Gastrocnemius medialis (tissue), 4 donors: ENCODE results near the gene RXYLT1. TPM values are rescaled to one million over a fixed set of nuclear protein-coding genes. Genes with fewer than 3 reads are reported as not detected.

Source experiments
- ATAC-seq, 2 donors: fragments of 150-250 bp; one replicate each; pipeline ENCODE4 v1.9.1; 2016
- DNase-seq, 2 donors: peaks; one replicate each; pipeline ENCODE4 v3.0.0-alpha.2; 2019
- H3K27ac ChIP-seq, 4 donors: fragments of 200-600 bp; sonication (generic); 1 replicate in 1 of 4; 2 replicates in 3 of 4; pipeline ENCODE4 v1.5.1; 2016 to 2018; ENCODE audit warnings: mild to moderate bottlenecking in 2 of 4, moderate library complexity in 1 of 4
- H3K27me3 ChIP-seq, 3 donors: fragments of 200-600 bp; sonication (generic) in 2 of 3; 1 replicate in 1 of 3; 2 replicates in 2 of 3; pipeline versions ENCODE4 v1.5.1 to v1.6.0; 2016 to 2019; ENCODE audit warnings: mild to moderate bottlenecking in 1 of 3, moderate library complexity in 1 of 3
- H3K36me3 ChIP-seq, 2 donors: fragments of 200-600 bp; sonication (generic) in 1 of 2; one replicate each; pipeline ENCODE4 v1.5.1; 2017 to 2018
- H3K4me1 ChIP-seq, 2 donors: fragments of 200-600 bp; sonication (generic) in 1 of 2; one replicate each; pipeline ENCODE4 v1.5.1; 2016 to 2017; ENCODE audit warnings: mild to moderate bottlenecking in 2 of 2
- H3K4me3 ChIP-seq, 4 donors: fragments of 200-600 bp; sonication (generic) in 3 of 4; 1 replicate in 1 of 4; 2 replicates in 3 of 4; pipeline ENCODE4 v1.5.1; 2016 to 2019; ENCODE audit warnings: mild to moderate bottlenecking in 2 of 4
- H3K9me3 ChIP-seq, 3 donors: fragments of 200-600 bp; sonication (generic) in 2 of 3; 1 replicate in 1 of 3; 2 replicates in 2 of 3; pipeline ENCODE4 v1.5.1; 2016 to 2019
- POLR2A ChIP-seq, 2 donors: fragments of 450-650 bp; IDR thresholded peaks; one replicate each; pipeline ENCODE4 v1.6.1; 2017; ENCODE audit warnings: antibody characterized with exemption in 2 of 2, mild to moderate bottlenecking in 2 of 2, moderate library complexity in 2 of 2
- in situ Hi-C, 4 donors: fragments of 200-750 bp; cut with MboI; loops; one replicate each; pipeline versions ENCODE4 v1.15.0 to v1.8.0; 2017; ENCODE audit warnings: low sequenced_read_pairs in 4 of 4
- intact Hi-C: fragments of 100-400 bp; cut with DNase I; formaldehyde crosslinking; loops from one replicate; pipeline ENCODE4 v1.15.1; 2023; ENCODE audit warnings: low total_unique reads
- total RNA-seq, 4 donors: library from RNA; depleted of rRNA; stranded (reverse); fragments of >200 nt; gene quantifications; one replicate each; pipeline versions ENCODE4 v1.1.0 to v1.2.3, GENCODE V29; 2016
- TF ChIP-seq, protein P1 (sequence below), 5 experiments: fragments of 450-650 bp in 3 of 5; fragments of 200-600 bp in 2 of 5; sonication (generic) in 2 of 5; IDR thresholded peaks in 4 of 5; conservative IDR thresholded peaks in 1 of 5; 1 replicate in 4 of 5; 2 replicates in 1 of 5; pipeline ENCODE4 v1.5.1; 2016 to 2019; ENCODE audit warnings: antibody characterized with exemption in 5 of 5, mild to moderate bottlenecking in 3 of 5, moderate library complexity in 3 of 5

RXYLT1 gene
- total RNA-seq, 4 donors from 2014 or later: 9.4 to 16.5 (median 14.1) TPM

DNA sequence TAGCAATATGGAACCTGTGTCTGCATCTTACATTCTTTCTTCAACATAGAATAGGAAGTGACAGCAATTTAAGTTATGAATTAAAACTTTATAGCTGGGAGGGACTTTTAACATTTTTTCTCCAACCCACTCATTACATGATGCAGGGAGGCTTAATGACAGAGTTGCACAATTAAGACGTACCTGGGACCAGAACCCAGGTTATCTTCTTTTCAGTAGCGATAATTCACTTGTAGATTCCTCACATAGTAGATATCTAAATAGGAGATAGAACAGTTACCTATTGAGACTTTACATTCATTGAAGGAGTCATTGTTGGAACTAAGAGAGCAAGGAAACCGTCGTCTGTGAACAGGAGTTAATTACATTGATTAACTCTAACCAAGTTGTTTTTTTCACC is 69.9 kb downstream of the RXYLT1 start:
- no peaks in the 10 kb centered on the region for H3K9me3 ChIP-seq
- ATAC-seq (no peak), DNase-seq (no peak)
- no peaks in the 10 kb centered on the region for H3K36me3 ChIP-seq
- no peaks in the 10 kb centered on the region for H3K27me3 ChIP-seq
- in situ Hi-C loops (loop anchor here in 2 of 4 donors (10.0 to 25.0 kb wide), 2 partner anchors 335 to 538 kb away; partner anchors contain the start of gene C12orf56 (in 1 of the 2)), intact Hi-C loops (no loop called here)
- no peak for TF ChIP-seq POLR2A (IDR thresholded peaks at IDR 0.05)
- TF ChIP-seq, protein P1, sequence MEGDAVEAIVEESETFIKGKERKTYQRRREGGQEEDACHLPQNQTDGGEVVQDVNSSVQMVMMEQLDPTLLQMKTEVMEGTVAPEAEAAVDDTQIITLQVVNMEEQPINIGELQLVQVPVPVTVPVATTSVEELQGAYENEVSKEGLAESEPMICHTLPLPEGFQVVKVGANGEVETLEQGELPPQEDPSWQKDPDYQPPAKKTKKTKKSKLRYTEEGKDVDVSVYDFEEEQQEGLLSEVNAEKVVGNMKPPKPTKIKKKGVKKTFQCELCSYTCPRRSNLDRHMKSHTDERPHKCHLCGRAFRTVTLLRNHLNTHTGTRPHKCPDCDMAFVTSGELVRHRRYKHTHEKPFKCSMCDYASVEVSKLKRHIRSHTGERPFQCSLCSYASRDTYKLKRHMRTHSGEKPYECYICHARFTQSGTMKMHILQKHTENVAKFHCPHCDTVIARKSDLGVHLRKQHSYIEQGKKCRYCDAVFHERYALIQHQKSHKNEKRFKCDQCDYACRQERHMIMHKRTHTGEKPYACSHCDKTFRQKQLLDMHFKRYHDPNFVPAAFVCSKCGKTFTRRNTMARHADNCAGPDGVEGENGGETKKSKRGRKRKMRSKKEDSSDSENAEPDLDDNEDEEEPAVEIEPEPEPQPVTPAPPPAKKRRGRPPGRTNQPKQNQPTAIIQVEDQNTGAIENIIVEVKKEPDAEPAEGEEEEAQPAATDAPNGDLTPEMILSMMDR (IDR thresholded peaks at IDR 0.05 in 4 of 5, conservative IDR thresholded peaks at IDR 0.05 in 1 of 5): no peak
- no peak overlapping the region for H3K27ac ChIP-seq
- peaks cover 4 to 7% of the 10 kb centered on the region in 2 donors for H3K4me1 ChIP-seq
- H3K4me3 ChIP-seq: no peak overlapping the region

DNA sequence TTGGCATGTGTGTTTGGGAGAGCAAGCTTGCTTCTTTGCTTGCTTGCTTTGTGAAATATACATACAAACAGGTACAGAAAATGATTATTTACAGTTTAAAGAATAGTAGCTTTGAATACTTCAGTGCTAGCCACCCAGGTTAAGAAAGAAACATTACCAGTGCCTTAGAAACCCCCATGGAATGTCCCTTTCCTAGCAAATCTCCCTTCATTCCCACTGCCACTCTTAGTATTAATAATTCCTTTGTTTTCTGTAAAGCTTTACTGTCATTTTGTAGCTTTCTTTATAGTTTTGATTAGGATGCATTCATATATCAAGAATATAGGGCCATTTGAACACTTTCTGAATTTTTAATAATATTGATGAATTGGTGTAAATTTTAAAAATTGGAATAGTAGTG is 74.3 kb downstream of the RXYLT1 start:
- intact Hi-C loops: no loop called here
- H3K4me3 ChIP-seq: no peak overlapping the region
- TF ChIP-seq POLR2A (IDR thresholded peaks at IDR 0.05): no peak
- TF ChIP-seq, protein P1 (IDR thresholded peaks at IDR 0.05 in 4 of 5, conservative IDR thresholded peaks at IDR 0.05 in 1 of 5): no peak
- no peaks in the 10 kb centered on the region for H3K9me3 ChIP-seq
- no peaks in the 10 kb centered on the region for H3K36me3 ChIP-seq
- H3K4me1 ChIP-seq: no peaks in the 10 kb centered on the region
- in situ Hi-C loops: no loop called here
- no peak for ATAC-seq
- no peak overlapping the region for H3K27ac ChIP-seq
- no peaks in the 10 kb centered on the region for H3K27me3 ChIP-seq
- no peak for DNase-seq

DNA sequence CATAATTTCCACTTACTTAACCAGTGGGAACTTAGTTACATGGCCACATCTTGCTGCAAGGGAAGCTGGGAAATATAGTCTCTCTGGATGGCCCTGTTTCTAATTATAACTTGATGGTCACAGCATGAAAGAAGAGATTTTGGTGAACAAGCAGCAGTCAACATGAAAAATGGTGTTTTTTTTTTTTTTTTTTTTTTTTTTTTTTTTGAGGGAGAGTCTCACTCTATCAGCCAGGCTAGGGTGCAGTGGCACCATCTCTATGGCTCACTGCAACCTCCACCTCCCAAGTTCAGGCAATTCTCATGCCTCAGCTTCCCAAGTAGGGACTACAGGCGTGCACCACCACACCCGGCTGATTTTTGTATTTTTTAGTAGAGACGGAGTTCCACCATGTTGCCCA is 75.6 kb downstream of the RXYLT1 start:
- Histone ChIP-seq H3K27me3 (no peaks in the 10 kb centered on the region), H3K9me3 (no peaks in the 10 kb centered on the region), H3K27ac (no peak overlapping the region), H3K4me3 (no peak overlapping the region), H3K36me3 (no peaks in the 10 kb centered on the region), H3K4me1 (no peaks in the 10 kb centered on the region)
- in situ Hi-C loops (no loop called here), intact Hi-C loops (no loop called here)
- no peak for ATAC-seq
- no peak for TF ChIP-seq POLR2A (IDR thresholded peaks at IDR 0.05)
- TF ChIP-seq, protein P1 (IDR thresholded peaks at IDR 0.05 in 4 of 5, conservative IDR thresholded peaks at IDR 0.05 in 1 of 5): no peak
- no peak for DNase-seq

DNA sequence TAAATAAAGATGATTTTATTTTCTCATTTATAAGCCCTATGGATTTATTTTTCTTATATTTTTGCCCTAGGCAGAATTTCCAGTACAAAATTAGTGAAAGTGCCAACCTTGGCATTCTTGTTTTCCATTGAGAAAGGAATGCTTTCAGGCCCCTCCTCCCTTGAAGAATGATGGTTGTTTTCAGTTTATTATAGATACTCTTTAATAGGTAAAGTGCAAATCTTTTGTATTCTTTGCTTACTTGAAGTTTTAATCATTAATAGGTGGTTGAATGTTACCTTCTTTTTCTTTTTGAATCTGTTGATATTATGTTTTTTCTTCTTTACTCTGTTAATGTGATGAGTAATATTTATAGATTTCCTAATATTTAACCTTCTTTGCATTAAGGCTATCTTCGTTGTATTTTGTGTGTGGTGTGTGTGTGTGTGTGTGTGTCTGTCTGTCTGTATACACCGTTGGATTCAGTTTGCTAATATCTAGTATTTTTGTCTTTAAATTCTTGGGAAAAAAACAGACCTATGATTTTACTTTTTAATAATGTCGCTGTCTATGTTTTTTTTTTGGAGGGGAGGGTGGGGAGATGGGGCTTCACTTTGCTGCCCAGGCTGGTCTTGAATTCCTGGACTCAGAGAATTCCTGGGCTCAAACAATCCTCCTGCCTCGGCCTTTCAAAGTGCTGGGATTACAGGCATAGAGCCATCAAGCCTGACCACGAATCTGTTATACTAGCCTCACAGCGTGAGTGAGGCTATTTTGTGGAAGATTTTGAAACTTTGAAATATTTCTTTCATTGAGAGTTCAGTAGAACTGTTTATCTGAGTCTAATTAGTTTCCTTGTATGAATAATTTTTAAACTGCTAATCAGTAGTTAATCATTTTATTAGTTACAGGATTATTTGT is 78.3 kb downstream of the RXYLT1 start:
- Histone ChIP-seq H3K27me3 (no peaks in the 10 kb centered on the region), H3K4me3 (no peak overlapping the region), H3K9me3 (no peaks in the 10 kb centered on the region), H3K4me1 (peaks cover 7 to 11% of the 10 kb centered on the region in 2 donors), H3K36me3 (no peaks in the 10 kb centered on the region), H3K27ac (no peak overlapping the region)
- no peak for ATAC-seq
- in situ Hi-C loops (no loop called here), intact Hi-C loops (no loop called here)
- TF ChIP-seq, protein P1 (IDR thresholded peaks at IDR 0.05 in 4 of 5, conservative IDR thresholded peaks at IDR 0.05 in 1 of 5): no peak
- TF ChIP-seq POLR2A (IDR thresholded peaks at IDR 0.05): no peak
- DNase-seq: no peak

Other genes starting within 250 kb of the RXYLT1 start
- gene DPY19L2, start 111.4 kb upstream of the RXYLT1 start, total RNA-seq: 1 to 10 TPM in 1 of 4 donors, under 1 TPM in 2, not detected in 1; 0.13 to 1.5 (median 0.27) TPM
- gene SRGAP1, start 64.8 kb downstream of the RXYLT1 start, total RNA-seq: under 1 TPM; 0.36 to 0.85 (median 0.66) TPM